ENCODE data around the gene NPPC.

DNA sequence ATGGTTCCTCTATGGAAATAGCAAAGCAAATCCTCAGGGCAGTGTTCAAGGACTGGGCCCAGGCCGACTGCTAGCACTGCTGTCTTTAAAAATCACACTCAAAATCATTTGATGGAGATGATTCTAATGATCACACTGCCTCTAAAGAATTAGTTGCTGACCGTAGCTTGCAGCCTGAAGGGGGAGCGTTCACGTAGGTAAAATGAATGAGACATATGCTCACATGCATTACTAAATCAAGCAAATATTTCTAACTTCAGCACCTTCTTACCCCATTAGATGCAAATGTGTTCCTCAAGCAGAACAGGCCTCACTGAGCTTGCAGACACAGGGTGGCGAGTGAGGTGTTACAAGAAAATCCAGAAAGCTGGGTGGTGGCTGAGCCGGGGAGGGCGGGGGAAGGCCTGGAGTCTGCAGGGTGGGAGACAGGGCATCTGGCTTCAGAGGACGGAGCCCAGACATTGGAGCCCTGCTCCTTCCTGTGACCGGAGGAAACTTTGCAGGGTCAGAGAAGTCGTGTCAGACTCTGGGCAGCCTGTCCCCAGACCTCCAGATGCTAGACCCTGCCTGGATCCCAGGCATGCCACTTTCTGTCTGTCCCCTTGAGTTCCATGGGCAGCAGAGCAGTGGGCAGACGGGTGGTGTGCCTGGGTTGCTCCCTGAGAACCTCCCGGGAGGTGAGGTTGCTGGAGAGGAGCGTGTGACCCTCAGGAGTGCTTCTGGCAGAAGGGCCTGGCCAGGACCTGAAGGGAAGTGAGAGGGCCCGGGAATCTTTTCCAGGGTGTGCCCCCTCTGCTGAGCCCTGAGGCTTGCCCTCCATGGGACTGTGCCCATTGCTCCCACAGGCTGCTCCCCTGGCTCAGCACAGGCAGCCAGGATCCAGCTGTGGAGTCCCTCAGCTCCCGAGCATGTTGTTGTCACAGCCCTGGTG is 7.1 kb upstream of the NPPC start:
- TF ChIP-seq, protein P1, sequence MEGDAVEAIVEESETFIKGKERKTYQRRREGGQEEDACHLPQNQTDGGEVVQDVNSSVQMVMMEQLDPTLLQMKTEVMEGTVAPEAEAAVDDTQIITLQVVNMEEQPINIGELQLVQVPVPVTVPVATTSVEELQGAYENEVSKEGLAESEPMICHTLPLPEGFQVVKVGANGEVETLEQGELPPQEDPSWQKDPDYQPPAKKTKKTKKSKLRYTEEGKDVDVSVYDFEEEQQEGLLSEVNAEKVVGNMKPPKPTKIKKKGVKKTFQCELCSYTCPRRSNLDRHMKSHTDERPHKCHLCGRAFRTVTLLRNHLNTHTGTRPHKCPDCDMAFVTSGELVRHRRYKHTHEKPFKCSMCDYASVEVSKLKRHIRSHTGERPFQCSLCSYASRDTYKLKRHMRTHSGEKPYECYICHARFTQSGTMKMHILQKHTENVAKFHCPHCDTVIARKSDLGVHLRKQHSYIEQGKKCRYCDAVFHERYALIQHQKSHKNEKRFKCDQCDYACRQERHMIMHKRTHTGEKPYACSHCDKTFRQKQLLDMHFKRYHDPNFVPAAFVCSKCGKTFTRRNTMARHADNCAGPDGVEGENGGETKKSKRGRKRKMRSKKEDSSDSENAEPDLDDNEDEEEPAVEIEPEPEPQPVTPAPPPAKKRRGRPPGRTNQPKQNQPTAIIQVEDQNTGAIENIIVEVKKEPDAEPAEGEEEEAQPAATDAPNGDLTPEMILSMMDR (conservative IDR thresholded peaks at IDR 0.05), result no peak
- no peak for TF ChIP-seq ZFX (IDR thresholded peaks at IDR 0.05)

All from C4-2B (cell line).